K562 (cell line): Measurements from ENCODE around the gene LAIR1. TPM values are rescaled to one million over a fixed set of nuclear protein-coding genes. Genes with fewer than 3 reads are reported as not detected.

Experiments
- LCOR ChIP-seq: sonication (generic); formaldehyde crosslinking; IDR thresholded peaks from 2 replicates; pipeline ENCODE4 v1.8.0; 2022; ENCODE audit warnings: mild to moderate bottlenecking, missing genetic modification reagents
- ZBTB1 ChIP-seq: sonication (generic); formaldehyde crosslinking; IDR thresholded peaks from 2 replicates; pipeline ENCODE4 v1.8.1; 2023; ENCODE audit warnings: missing genetic modification reagents, low read depth, mild to moderate bottlenecking, borderline replicate concordance
- polyA plus RNA-seq, 8 experiments: library from polyadenylated mRNA; depleted of rRNA in 4 of 8; stranded (reverse) in 5 of 8; unstranded in 3 of 8; fragments of >200 nt; fragmentation: Nextera tagmentation in 2 of 8; fragmentation: Illumina TruSeq in 1 of 8; extraction: Ambion mirVana in 2 of 8; extraction: Trizol in 1 of 8; gene quantifications; 2 replicates each; pipeline versions ENCODE4 v1.2.1 to v1.2.3, GENCODE V29; 2011 to 2014; ENCODE audit warnings: inconsistent platforms in 1 of 8, missing spikeins in 1 of 8
- total RNA-seq, 7 experiments: library from RNA; depleted of rRNA in 6 of 7; stranded (reverse); fragments of >200 nt in 6 of 7; fragmentation: Illumina TruSeq in 2 of 7; extraction: Trizol in 2 of 7; gene quantifications; 2 replicates each; pipeline versions ENCODE4 v1.2.1 to v1.2.3, GENCODE V29; 2011 to 2021; ENCODE audit warnings: low replicate concordance in 1 of 7
- TF ChIP-seq, protein P1 (sequence below): fragments of 250-450 bp; sonication (Bioruptor Pico); IDR thresholded peaks from 2 replicates; pipeline ENCODE4 v1.4.0; 2020
- TF ChIP-seq, protein P2 (sequence below): fragments of 450-650 bp; IDR thresholded peaks from 2 replicates; pipeline ENCODE4 v1.7.0; 2016; ENCODE audit warnings: borderline replicate concordance
- TF ChIP-seq, protein P3 (sequence below): fragments of 250-450 bp; sonication (Bioruptor Pico); IDR thresholded peaks from 2 replicates; pipeline ENCODE4 v1.5.0; 2022; ENCODE audit warnings: mild to moderate bottlenecking

LAIR1 gene
- total and polyA plus RNA-seq, 9 of the 15 experiments (the other 6 are each of a cell fraction or from before 2014, with no cell fraction given) = 0.12 to 0.54 (median 0.24) TPM; not detected in 6

DNA sequence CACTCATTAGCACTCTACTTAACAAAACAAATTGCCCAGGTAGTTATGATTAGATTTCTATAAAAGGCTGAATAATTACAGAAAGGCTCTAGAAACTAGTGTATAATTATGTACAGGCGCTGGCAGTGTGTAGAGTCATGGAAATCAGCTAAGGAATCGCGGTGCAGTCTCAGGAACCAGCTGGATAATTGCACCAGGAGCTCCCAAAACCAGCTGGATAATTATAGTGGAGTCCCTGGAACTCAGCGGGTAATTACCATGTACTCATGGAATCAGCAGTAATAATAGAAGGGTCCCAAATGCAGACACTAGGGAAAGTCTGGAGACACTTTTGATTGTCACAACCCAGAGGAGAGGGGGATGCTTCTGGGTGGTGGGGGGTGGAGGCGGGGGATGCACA, 27.4 kb upstream of the LAIR1 start (continued):
- TF ChIP-seq, protein P1, sequence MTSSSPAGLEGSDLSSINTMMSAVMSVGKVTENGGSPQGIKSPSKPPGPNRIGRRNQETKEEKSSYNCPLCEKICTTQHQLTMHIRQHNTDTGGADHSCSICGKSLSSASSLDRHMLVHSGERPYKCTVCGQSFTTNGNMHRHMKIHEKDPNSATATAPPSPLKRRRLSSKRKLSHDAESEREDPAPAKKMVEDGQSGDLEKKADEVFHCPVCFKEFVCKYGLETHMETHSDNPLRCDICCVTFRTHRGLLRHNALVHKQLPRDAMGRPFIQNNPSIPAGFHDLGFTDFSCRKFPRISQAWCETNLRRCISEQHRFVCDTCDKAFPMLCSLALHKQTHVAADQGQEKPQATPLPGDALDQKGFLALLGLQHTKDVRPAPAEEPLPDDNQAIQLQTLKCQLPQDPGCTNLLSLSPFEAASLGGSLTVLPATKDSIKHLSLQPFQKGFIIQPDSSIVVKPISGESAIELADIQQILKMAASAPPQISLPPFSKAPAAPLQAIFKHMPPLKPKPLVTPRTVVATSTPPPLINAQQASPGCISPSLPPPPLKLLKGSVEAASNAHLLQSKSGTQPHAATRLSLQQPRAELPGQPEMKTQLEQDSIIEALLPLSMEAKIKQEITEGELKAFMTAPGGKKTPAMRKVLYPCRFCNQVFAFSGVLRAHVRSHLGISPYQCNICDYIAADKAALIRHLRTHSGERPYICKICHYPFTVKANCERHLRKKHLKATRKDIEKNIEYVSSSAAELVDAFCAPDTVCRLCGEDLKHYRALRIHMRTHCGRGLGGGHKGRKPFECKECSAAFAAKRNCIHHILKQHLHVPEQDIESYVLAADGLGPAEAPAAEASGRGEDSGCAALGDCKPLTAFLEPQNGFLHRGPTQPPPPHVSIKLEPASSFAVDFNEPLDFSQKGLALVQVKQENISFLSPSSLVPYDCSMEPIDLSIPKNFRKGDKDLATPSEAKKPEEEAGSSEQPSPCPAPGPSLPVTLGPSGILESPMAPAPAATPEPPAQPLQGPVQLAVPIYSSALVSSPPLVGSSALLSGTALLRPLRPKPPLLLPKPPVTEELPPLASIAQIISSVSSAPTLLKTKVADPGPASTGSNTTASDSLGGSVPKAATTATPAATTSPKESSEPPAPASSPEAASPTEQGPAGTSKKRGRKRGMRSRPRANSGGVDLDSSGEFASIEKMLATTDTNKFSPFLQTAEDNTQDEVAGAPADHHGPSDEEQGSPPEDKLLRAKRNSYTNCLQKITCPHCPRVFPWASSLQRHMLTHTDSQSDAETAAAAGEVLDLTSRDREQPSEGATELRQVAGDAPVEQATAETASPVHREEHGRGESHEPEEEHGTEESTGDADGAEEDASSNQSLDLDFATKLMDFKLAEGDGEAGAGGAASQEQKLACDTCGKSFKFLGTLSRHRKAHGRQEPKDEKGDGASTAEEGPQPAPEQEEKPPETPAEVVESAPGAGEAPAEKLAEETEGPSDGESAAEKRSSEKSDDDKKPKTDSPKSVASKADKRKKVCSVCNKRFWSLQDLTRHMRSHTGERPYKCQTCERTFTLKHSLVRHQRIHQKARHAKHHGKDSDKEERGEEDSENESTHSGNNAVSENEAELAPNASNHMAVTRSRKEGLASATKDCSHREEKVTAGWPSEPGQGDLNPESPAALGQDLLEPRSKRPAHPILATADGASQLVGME = no peak
- TF ChIP-seq ZBTB1 (CRISPR knock-in tag) (no peak), LCOR (CRISPR knock-in tag) (no peak)
- TF ChIP-seq, protein P2, sequence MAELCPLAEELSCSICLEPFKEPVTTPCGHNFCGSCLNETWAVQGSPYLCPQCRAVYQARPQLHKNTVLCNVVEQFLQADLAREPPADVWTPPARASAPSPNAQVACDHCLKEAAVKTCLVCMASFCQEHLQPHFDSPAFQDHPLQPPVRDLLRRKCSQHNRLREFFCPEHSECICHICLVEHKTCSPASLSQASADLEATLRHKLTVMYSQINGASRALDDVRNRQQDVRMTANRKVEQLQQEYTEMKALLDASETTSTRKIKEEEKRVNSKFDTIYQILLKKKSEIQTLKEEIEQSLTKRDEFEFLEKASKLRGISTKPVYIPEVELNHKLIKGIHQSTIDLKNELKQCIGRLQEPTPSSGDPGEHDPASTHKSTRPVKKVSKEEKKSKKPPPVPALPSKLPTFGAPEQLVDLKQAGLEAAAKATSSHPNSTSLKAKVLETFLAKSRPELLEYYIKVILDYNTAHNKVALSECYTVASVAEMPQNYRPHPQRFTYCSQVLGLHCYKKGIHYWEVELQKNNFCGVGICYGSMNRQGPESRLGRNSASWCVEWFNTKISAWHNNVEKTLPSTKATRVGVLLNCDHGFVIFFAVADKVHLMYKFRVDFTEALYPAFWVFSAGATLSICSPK = no peak
- TF ChIP-seq, protein P3, sequence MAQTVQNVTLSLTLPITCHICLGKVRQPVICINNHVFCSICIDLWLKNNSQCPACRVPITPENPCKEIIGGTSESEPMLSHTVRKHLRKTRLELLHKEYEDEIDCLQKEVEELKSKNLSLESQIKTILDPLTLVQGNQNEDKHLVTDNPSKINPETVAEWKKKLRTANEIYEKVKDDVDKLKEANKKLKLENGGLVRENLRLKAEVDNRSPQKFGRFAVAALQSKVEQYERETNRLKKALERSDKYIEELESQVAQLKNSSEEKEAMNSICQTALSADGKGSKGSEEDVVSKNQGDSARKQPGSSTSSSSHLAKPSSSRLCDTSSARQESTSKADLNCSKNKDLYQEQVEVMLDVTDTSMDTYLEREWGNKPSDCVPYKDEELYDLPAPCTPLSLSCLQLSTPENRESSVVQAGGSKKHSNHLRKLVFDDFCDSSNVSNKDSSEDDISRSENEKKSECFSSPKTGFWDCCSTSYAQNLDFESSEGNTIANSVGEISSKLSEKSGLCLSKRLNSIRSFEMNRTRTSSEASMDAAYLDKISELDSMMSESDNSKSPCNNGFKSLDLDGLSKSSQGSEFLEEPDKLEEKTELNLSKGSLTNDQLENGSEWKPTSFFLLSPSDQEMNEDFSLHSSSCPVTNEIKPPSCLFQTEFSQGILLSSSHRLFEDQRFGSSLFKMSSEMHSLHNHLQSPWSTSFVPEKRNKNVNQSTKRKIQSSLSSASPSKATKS (CRISPR knock-in tag) = no peak
